Panc1 (cell line): ENCODE results near the gene FSTL1. TPM values are rescaled to one million over a fixed set of nuclear protein-coding genes. Genes with fewer than 3 reads are reported as not detected.

Source experiments
- ATAC-seq: fragments of 200-7000 bp; cut with Tn5 transposase; 2 replicates; pipeline ENCODE4 v1.9.1; 2020; ENCODE audit warnings: mild to moderate bottlenecking, moderate library complexity
- BruUV-seq: library from RNA; stranded (reverse); fragments of 400-500 nt; replicated peaks from 2 replicates; lab custom pipeline; 2021; lab: Mats Ljungman, UMichigan
- CTCF ChIA-PET: fragments of 300-600 bp; sonication (Branson Sonifier 250); formaldehyde crosslinking; loops from one replicate; lab custom pipeline; 2022; ENCODE audit warnings: antibody characterized with exemption; lab: Charles Lee
- POLR2A ChIA-PET: fragments of 300-600 bp; sonication (Branson Sonifier 250); formaldehyde crosslinking; loops from one replicate; lab custom pipeline; 2022; ENCODE audit warnings: antibody characterized with exemption; lab: Charles Lee
- DNase-seq: peaks from one replicate; pipeline ENCODE4 v3.0.0-alpha.2; 2010; ENCODE audit warnings: low read depth, low spot score
- H3K27ac ChIP-seq: 2 replicates; pipeline ENCODE4 v1.5.1; 2011; ENCODE audit warnings: mild to moderate bottlenecking, low read length, inconsistent platforms
- H3K27me3 ChIP-seq: fragments of 200-500 bp; sonication (Bioruptor generic); 2 replicates; pipeline ENCODE4 v1.6.0; 2014; ENCODE audit warnings: low read length, inconsistent platforms; ENCODE audit not compliant: control insufficient read depth, insufficient read depth
- H3K36me3 ChIP-seq: fragments of 200-500 bp; sonication (Bioruptor generic); 2 replicates; pipeline ENCODE4 v1.5.1; 2014; ENCODE audit warnings: inconsistent platforms, mild to moderate bottlenecking, low read length, moderate library complexity; ENCODE audit not compliant: control insufficient read depth, insufficient read depth
- H3K4me1 ChIP-seq: 2 replicates; pipeline ENCODE4 v1.5.1; 2011; ENCODE audit warnings: inconsistent platforms, mild to moderate bottlenecking, low read length, moderate library complexity; ENCODE audit not compliant: control insufficient read depth, insufficient read depth
- H3K4me3 ChIP-seq, 2 experiments: 2 replicates each; pipeline ENCODE4 v1.5.1; 2011 to 2012; ENCODE audit warnings: low read depth in 2 of 2, low read length in 2 of 2, mild to moderate bottlenecking in 2 of 2, inconsistent platforms in 1 of 2, moderate library complexity in 1 of 2
- H3K9me3 ChIP-seq: fragments of 200-500 bp; sonication (Bioruptor generic); 2 replicates; pipeline ENCODE4 v1.5.1; 2014; ENCODE audit warnings: low read depth, mild to moderate bottlenecking, inconsistent platforms, low read length, moderate library complexity; ENCODE audit not compliant: control insufficient read depth, insufficient read depth
- CTCF ChIP-seq: fragments of 450-650 bp; IDR thresholded peaks from 2 replicates; pipeline ENCODE4 v1.5.1; 2017; ENCODE audit warnings: mild to moderate bottlenecking
- POLR2AphosphoS5 ChIP-seq: IDR thresholded peaks from 2 replicates; pipeline ENCODE4 v1.6.1; 2012; ENCODE audit warnings: mild to moderate bottlenecking, low read depth, low read length, moderate library complexity
- REST ChIP-seq, 2 experiments: IDR thresholded peaks; 2 replicates each; pipeline ENCODE4 v1.6.1; 2011 to 2012; ENCODE audit warnings: low read depth in 2 of 2, control low read depth in 1 of 2, low read length in 1 of 2, mild to moderate bottlenecking in 1 of 2, moderate library complexity in 1 of 2; ENCODE audit not compliant: insufficient read depth in 1 of 2
- SIN3A ChIP-seq: IDR thresholded peaks from 2 replicates; pipeline ENCODE4 v1.6.1; 2012; ENCODE audit warnings: low read depth, mild to moderate bottlenecking, low read length, moderate library complexity, borderline replicate concordance; ENCODE audit not compliant: insufficient read depth
- TCF7L2 ChIP-seq: IDR thresholded peaks from 2 replicates; pipeline ENCODE4 v1.6.1; 2011; ENCODE audit warnings: mild to moderate bottlenecking, low read depth, low read length, inconsistent platforms
- in situ Hi-C: cut with HindIII; loops from 2 replicates; pipeline ENCODE4 v1.10.0; 2016; ENCODE audit warnings: low sequenced_read_pairs, low pct_unique_long_range_greater_than_20kb
- intact Hi-C: fragments of 100-400 bp; cut with micrococcal nuclease; formaldehyde crosslinking; loops from one replicate; pipeline ENCODE4 v1.10.0; 2022; ENCODE audit not compliant: unreplicated experiment
- total RNA-seq: library from RNA; stranded (reverse); gene quantifications from one replicate; pipeline ENCODE4 v1.2.1, GENCODE V29; 2021; ENCODE audit not compliant: unreplicated experiment

The FSTL1 gene
- total RNA-seq, 1 experiment from 2014 or later: 9.2 TPM

GRCh38 chr3:120477781-120478180 is 27.0 kb upstream of the FSTL1 start:
- no TSS peak for BruUV-seq
- ATAC-seq: no peak
- CTCF ChIA-PET: no interaction called here

GRCh38 chr3:120475722-120476377 is 25.1 kb upstream of the FSTL1 start:
- no peaks in the 10 kb centered on the region for H3K9me3 ChIP-seq
- H3K27ac ChIP-seq: no peak overlapping the region
- H3K27me3 ChIP-seq: peaks cover 2% of the 10 kb centered on the region; the same call in 1 of the 2 replicates
- ChIA-PET CTCF (no interaction called here), POLR2A (no interaction called here)
- no TSS peak for BruUV-seq
- no peaks in the 10 kb centered on the region for H3K4me1 ChIP-seq
- no peak overlapping the region for H3K4me3 ChIP-seq
- ATAC-seq (no peak), DNase-seq (no peak)
- intact Hi-C loops: no loop called here
- no peaks in the 10 kb centered on the region for H3K36me3 ChIP-seq
- TF ChIP-seq TCF7L2 (no peak), SIN3A (no peak), CTCF (no peak), REST (IDR thresholded peaks at IDR 0.05; ENCODE audit: insufficient read depth in 1 of 2, low read depth in 2 of 2, low read length in 1 of 2) (no peak), POLR2AphosphoS5 (no peak)
- in situ Hi-C loops: no loop called here

More at GRCh38 chr3:120477781-120478180, 27.0 kb upstream of the FSTL1 start:
- no peaks in the 10 kb centered on the region; the same call in 1 of the 2 replicates for H3K27me3 ChIP-seq
- no peaks in the 10 kb centered on the region for H3K9me3 ChIP-seq
- H3K27ac ChIP-seq: no peak overlapping the region
- no peak for TF ChIP-seq SIN3A
- TF ChIP-seq TCF7L2: no peak
- no peak for TF ChIP-seq POLR2AphosphoS5
- TF ChIP-seq REST (IDR thresholded peaks at IDR 0.05; ENCODE audit: insufficient read depth in 1 of 2, low read depth in 2 of 2, low read length in 1 of 2): no peak
- no peak for TF ChIP-seq CTCF
- H3K4me3 ChIP-seq: no peak overlapping the region
- no peaks in the 10 kb centered on the region for H3K4me1 ChIP-seq
- intact Hi-C loops (no loop called here), in situ Hi-C loops (no loop called here)
- no peaks in the 10 kb centered on the region for H3K36me3 ChIP-seq
- no peak for DNase-seq
- POLR2A ChIA-PET: no interaction called here
